Measurements from ENCODE around the gene ATP5F1D. TPM values are rescaled to one million over a fixed set of nuclear protein-coding genes. Genes with fewer than 3 reads are reported as not detected.

Gene ATP5F1D
- total and polyA plus RNA-seq, 2 donors = 47.6 to 150 TPM

DNA sequence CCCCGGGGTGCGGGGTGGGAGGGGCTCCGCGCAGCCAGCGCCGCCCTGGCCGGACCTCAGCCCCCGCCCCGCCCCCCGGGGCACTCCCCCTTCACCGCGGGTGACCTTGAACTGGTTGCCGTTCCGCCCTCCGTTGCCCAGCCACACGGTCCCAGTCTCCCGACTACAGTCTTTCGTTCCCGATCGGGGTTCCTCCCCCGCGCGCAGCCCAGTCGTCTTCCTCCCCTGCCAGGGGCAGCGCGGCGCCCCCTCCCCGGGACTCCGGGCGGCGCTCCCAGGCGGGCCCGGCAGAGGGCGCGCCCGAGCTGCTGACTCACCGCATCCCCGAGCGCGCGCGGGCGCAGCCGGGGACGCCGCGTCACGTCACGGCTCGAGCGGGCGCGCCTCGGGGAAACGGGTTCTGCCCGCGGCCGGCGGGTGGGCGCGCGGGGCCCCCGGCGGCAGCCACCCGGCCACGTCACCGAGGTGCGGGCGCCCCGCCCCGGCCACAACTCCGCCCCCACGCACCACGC is 7.3 kb downstream of the ATP5F1D start:
- DNase-seq (ENCODE audit: low read depth in 6 of 9, low spot score in 9 of 9) = peak in 5 of 9 donors; percentile 65 to 87 (median 83)
- no peaks in the 10 kb centered on the region for H3K9me3 ChIP-seq (ENCODE audit: control insufficient read depth in 2 of 2, insufficient read depth in 1 of 2, low read length in 1 of 2)
- H3K4me1 ChIP-seq (ENCODE audit: control insufficient read depth in 2 of 2, insufficient read depth in 2 of 2, low read length in 2 of 2) = peaks cover 16 to 48% of the 10 kb centered on the region in 2 donors
- peaks cover 20 to 24% of the 10 kb centered on the region in 2 donors for H3K36me3 ChIP-seq (ENCODE audit: control insufficient read depth in 2 of 2, insufficient read depth in 2 of 2, low read length in 1 of 2)
- peak overlapping the region; percentile 64 to 84 for H3K27ac ChIP-seq (ENCODE audit: low read depth in 1 of 2, low read length in 1 of 2)
- H3K4me3 ChIP-seq (ENCODE audit: low read length in 2 of 2) = peak overlapping the region; percentile 33 to 99
- WGBS = under 1% methylated on average over 74 of the region's 74 CpGs
- H3K27me3 ChIP-seq (ENCODE audit: control insufficient read depth in 2 of 2, insufficient read depth in 1 of 2, low read length in 1 of 2) = peaks cover 0 to 5% of the 10 kb centered on the region in 2 donors

GRCh38 chr19:1249298-1249989 is 7.9 kb downstream of the ATP5F1D start:
- peaks cover 18 to 43% of the 10 kb centered on the region in 2 donors for H3K4me1 ChIP-seq (ENCODE audit: control insufficient read depth in 2 of 2, insufficient read depth in 2 of 2, low read length in 2 of 2)
- peak in 8 of 9 donors; percentile 92 to 99 (median 98) for DNase-seq (ENCODE audit: low read depth in 6 of 9, low spot score in 9 of 9)
- peak overlapping the region; percentile 94 to 97 for H3K27ac ChIP-seq (ENCODE audit: low read depth in 1 of 2, low read length in 1 of 2)
- peaks cover 0 to 5% of the 10 kb centered on the region in 2 donors for H3K27me3 ChIP-seq (ENCODE audit: control insufficient read depth in 2 of 2, insufficient read depth in 1 of 2, low read length in 1 of 2)
- H3K4me3 ChIP-seq (ENCODE audit: low read length in 2 of 2) = peak overlapping the region; percentile 89 to 99
- WGBS = under 1% methylated on average over 102 of the region's 102 CpGs
- H3K9me3 ChIP-seq (ENCODE audit: control insufficient read depth in 2 of 2, insufficient read depth in 1 of 2, low read length in 1 of 2) = peaks cover 0 to under 1% of the 10 kb centered on the region in 2 donors
- H3K36me3 ChIP-seq (ENCODE audit: control insufficient read depth in 2 of 2, insufficient read depth in 2 of 2, low read length in 1 of 2) = peaks cover 23 to 30% of the 10 kb centered on the region in 2 donors

DNA sequence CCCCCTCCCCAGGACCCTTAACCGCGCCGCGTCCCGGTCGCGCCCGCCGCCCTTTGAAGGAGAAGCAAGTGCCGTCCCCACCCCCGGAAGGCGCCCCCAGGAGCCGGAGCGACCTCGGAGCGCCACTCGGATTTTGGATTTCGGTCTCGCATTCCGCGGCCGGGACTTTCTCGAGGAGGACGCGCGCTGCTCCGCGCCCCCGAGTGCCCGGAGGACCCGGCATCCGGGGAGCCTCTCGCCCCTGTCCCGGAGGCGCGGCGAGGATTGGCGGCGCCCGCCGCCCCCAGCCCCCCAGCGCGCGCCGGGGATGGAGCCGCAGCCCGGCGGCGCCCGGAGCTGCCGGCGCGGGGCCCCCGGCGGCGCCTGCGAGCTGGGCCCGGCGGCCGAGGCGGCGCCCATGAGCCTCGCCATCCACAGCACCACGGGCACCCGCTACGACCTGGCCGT is 8.5 kb downstream of the ATP5F1D start:
- under 1% methylated on average over 67 of the region's 67 CpGs for WGBS
- peaks cover 14 to 38% of the 10 kb centered on the region in 2 donors for H3K4me1 ChIP-seq (ENCODE audit: control insufficient read depth in 2 of 2, insufficient read depth in 2 of 2, low read length in 2 of 2)

DNA sequence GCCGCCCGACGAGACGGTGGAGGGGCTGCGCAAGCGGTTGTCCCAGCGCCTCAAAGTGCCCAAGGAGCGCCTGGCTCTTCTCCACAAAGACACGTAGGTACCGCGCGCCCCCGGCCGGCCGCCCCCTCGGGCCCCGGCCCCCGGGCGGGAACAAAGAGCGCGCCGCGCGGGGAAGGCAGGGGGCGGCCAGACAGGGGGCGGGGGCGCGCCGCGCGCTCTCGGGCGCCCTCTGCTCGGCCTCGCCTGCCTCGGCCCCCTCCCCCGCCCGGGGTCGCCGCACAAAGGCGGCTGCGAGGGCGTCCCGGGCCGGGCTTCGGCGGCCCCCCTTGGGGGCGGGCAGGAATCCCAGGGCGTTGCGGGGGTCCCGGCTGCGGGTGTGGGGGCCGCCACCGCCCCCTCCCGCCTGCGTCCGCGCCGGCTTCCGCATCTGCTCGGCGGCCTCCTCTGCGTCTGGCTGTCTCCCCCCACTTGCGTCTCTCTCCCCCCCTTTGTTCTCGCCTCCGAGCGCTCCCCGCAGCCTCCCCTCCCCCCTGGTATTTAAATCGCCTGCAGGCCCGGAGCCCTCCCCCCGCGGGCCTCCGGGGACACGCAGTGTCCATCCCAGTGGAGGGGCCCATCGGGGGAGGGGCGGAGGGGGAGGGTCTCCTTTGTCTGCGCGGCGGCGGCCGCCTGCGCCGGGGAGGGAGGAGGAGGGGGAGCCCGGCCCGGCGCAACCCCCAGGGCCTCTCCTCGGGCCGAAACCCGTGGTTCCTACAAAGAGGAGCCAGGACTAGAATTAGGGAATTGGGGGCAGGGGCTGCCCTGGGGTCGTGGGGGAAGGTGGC is 9.1 kb downstream of the ATP5F1D start:
- WGBS = under 1% methylated on average over 90 of the region's 90 CpGs
- peaks cover 0 to 7% of the 10 kb centered on the region in 2 donors for H3K9me3 ChIP-seq (ENCODE audit: control insufficient read depth in 2 of 2, insufficient read depth in 1 of 2, low read length in 1 of 2)
- peaks cover 0 to 5% of the 10 kb centered on the region in 2 donors for H3K27me3 ChIP-seq (ENCODE audit: control insufficient read depth in 2 of 2, insufficient read depth in 1 of 2, low read length in 1 of 2)
- H3K27ac ChIP-seq (ENCODE audit: low read depth in 1 of 2, low read length in 1 of 2) = peak overlapping the region; percentile 92 to 97
- H3K4me1 ChIP-seq (ENCODE audit: control insufficient read depth in 2 of 2, insufficient read depth in 2 of 2, low read length in 2 of 2) = peaks cover 14 to 36% of the 10 kb centered on the region in 2 donors
- peaks cover 25 to 35% of the 10 kb centered on the region in 2 donors for H3K36me3 ChIP-seq (ENCODE audit: control insufficient read depth in 2 of 2, insufficient read depth in 2 of 2, low read length in 1 of 2)
- peak in 4 of 9 donors; percentile 63 to 87 (median 76) for DNase-seq (ENCODE audit: low read depth in 6 of 9, low spot score in 9 of 9)
- peak overlapping the region; percentile 89 to 99 for H3K4me3 ChIP-seq (ENCODE audit: low read length in 2 of 2)

More for the DNA sequence above, 8.5 kb downstream of the ATP5F1D start:
- peaks cover 0 to 6% of the 10 kb centered on the region in 2 donors for H3K9me3 ChIP-seq (ENCODE audit: control insufficient read depth in 2 of 2, insufficient read depth in 1 of 2, low read length in 1 of 2)
- H3K27me3 ChIP-seq (ENCODE audit: control insufficient read depth in 2 of 2, insufficient read depth in 1 of 2, low read length in 1 of 2) = peaks cover 0 to 5% of the 10 kb centered on the region in 2 donors
- no peak for DNase-seq (ENCODE audit: low read depth in 6 of 9, low spot score in 9 of 9)
- peak overlapping the region; percentile 89 to 99 for H3K4me3 ChIP-seq (ENCODE audit: low read length in 2 of 2)
- H3K27ac ChIP-seq (ENCODE audit: low read depth in 1 of 2, low read length in 1 of 2) = peak overlapping the region; percentile 94 to 97
- peaks cover 24 to 30% of the 10 kb centered on the region in 2 donors for H3K36me3 ChIP-seq (ENCODE audit: control insufficient read depth in 2 of 2, insufficient read depth in 2 of 2, low read length in 1 of 2)

DNA sequence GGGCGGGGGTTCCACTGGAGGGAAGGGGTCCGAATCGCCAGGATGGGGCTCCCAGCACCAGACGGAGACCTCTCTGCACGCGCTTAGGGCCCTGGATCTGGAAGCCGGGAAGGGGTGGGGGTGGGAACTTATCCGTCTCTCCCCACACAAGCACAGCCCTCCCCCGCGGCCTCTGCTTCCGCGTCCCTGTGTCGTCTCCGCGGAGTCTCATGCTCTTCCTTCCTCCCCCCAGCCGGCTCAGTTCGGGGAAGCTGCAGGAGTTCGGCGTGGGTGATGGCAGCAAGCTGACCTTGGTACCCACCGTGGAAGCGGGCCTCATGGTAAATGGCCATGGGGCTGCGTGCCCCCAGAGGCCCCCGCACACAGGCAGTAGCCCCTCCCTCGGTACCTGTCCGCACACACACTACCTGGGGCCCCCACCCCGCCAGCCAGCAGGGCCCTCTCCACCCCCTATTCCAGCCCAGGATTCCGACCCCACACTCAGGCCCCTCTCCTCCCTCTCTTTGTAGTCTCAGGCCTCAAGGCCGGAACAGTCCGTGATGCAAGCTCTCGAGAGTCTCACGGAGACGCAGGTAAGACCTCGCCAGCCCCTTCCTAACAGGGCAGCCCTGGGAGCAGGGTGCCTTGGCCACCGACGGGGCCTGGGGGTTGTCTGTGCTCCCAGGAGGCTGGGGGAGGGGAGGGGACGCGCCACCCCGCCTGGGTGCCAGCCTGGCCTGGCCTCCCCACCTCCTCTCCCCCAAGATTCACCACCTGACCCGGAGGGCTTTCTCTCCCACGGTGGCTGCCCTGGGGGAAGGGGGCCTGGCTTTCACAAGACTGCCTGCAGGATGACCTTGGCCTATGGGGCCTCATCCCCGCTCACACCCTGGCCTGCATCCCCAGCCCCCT is 10.0 kb downstream of the ATP5F1D start:
- 2% methylated on average over 41 of the region's 41 CpGs for WGBS
- Histone ChIP-seq H3K27ac (ENCODE audit: low read depth in 1 of 2, low read length in 1 of 2) (peak overlapping the region; percentile 92 to 97), H3K4me1 (ENCODE audit: control insufficient read depth in 2 of 2, insufficient read depth in 2 of 2, low read length in 2 of 2) (peaks cover 14 to 38% of the 10 kb centered on the region in 2 donors), H3K36me3 (ENCODE audit: control insufficient read depth in 2 of 2, insufficient read depth in 2 of 2, low read length in 1 of 2) (peaks cover 34 to 42% of the 10 kb centered on the region in 2 donors), H3K27me3 (ENCODE audit: control insufficient read depth in 2 of 2, insufficient read depth in 1 of 2, low read length in 1 of 2) (peaks cover 0 to 5% of the 10 kb centered on the region in 2 donors), H3K9me3 (ENCODE audit: control insufficient read depth in 2 of 2, insufficient read depth in 1 of 2, low read length in 1 of 2) (peaks cover 0 to 7% of the 10 kb centered on the region in 2 donors), H3K4me3 (ENCODE audit: low read length in 2 of 2) (peak overlapping the region; percentile 89 to 99)
- DNase-seq (ENCODE audit: low read depth in 6 of 9, low spot score in 9 of 9) = peak in 4 of 9 donors; percentile 75 to 89 (median 77)

- DNase-seq (ENCODE audit: low read depth in 6 of 9, low spot score in 9 of 9) = peak in 3 of 9 donors; percentile 69 to 85 (median 73)
- Histone ChIP-seq H3K4me1 (ENCODE audit: control insufficient read depth in 2 of 2, insufficient read depth in 2 of 2, low read length in 2 of 2) (peaks cover 14 to 38% of the 10 kb centered on the region in 2 donors), H3K27ac (ENCODE audit: low read depth in 1 of 2, low read length in 1 of 2) (peak overlapping the region; percentile 92 to 97), H3K4me3 (ENCODE audit: low read length in 2 of 2) (peak overlapping the region; percentile 89 to 99), H3K27me3 (ENCODE audit: control insufficient read depth in 2 of 2, insufficient read depth in 1 of 2, low read length in 1 of 2) (peaks cover 0 to 5% of the 10 kb centered on the region in 2 donors), H3K9me3 (ENCODE audit: control insufficient read depth in 2 of 2, insufficient read depth in 1 of 2, low read length in 1 of 2) (peaks cover 0 to 9% of the 10 kb centered on the region in 2 donors), H3K36me3 (ENCODE audit: control insufficient read depth in 2 of 2, insufficient read depth in 2 of 2, low read length in 1 of 2) (peaks cover 41 to 50% of the 10 kb centered on the region in 2 donors)
- WGBS = 2% methylated on average over 30 of the region's 30 CpGs
These were observed 10.8 kb downstream of the ATP5F1D start for GRCh38 chr19:1252221-1252820.

GRCh38 chr19:1252821-1253513 is 11.4 kb downstream of the ATP5F1D start:
- peak in 5 of 9 donors; percentile 76 to 91 (median 77) for DNase-seq (ENCODE audit: low read depth in 6 of 9, low spot score in 9 of 9)

More at GRCh38 chr19:1252821-1253513, 11.4 kb downstream of the ATP5F1D start:
- Histone ChIP-seq H3K27ac (ENCODE audit: low read depth in 1 of 2, low read length in 1 of 2) (peak overlapping the region; percentile 92 to 97), H3K4me3 (ENCODE audit: low read length in 2 of 2) (peak overlapping the region; percentile 89 to 99), H3K36me3 (ENCODE audit: control insufficient read depth in 2 of 2, insufficient read depth in 2 of 2, low read length in 1 of 2) (peaks cover 47 to 56% of the 10 kb centered on the region in 2 donors), H3K9me3 (ENCODE audit: control insufficient read depth in 2 of 2, insufficient read depth in 1 of 2, low read length in 1 of 2) (peaks cover 0 to 9% of the 10 kb centered on the region in 2 donors), H3K4me1 (ENCODE audit: control insufficient read depth in 2 of 2, insufficient read depth in 2 of 2, low read length in 2 of 2) (peaks cover 14 to 41% of the 10 kb centered on the region in 2 donors), H3K27me3 (ENCODE audit: control insufficient read depth in 2 of 2, insufficient read depth in 1 of 2, low read length in 1 of 2) (peaks cover 0 to 5% of the 10 kb centered on the region in 2 donors)
- 2% methylated on average over 26 of the region's 26 CpGs for WGBS

Data from thymus (tissue), 11 donors.